NOMO-1 treated with DMSO at 0.1 percent for 48 hours (cell line): Measurements from ENCODE around the gene RASL12.
"Not testable (repeated sequence)": the region's sequence is repeated elsewhere in the genome, so short reads cannot be mapped to it uniquely, and the experiment has no call there.

Experiments
- DNase-seq: peaks from one replicate; lab custom pipeline; 2025; ENCODE audit not compliant: unreplicated experiment; lab: John Stamatoyannopoulos, UW

RASL12 gene

GRCh38 chr15:65076486-65077290, 8.9 kb upstream of the RASL12 start, which contains the start of gene KBTBD13:
KBTBD13 (plus strand) TSS chr15:65076746; CDS start chr15:65076816, 70 bp downstream.
- no peak for DNase-seq

- DNase-seq, result not testable (repeated sequence)
These were observed 8.0 kb upstream of the RASL12 start for GRCh38 chr15:65075607-65076395.

DNA sequence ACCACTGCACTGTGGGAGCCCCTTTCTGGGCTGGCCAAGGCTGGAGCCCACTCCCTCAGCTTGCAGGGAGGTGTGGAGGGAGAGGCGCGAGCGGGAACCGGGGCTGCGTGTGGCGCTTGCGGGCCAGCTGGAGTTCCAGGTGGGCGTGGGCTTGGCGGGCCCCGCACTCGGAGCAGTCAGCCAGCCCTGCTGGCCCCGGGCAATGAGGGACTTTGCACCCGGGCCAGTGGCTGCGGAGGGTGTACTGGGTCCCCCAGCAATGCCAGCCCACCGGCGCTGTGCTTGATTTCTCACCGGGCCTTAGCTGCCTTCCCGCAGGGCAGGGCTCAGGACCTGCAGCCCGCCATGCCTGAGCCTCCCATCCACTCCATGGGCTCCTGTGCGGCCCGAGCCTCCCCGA, 7.2 kb upstream of the RASL12 start:
- not testable (repeated sequence) for DNase-seq

- DNase-seq, result no peak
These were observed 4.8 kb upstream of the RASL12 start for GRCh38 chr15:65072617-65073016.

DNA sequence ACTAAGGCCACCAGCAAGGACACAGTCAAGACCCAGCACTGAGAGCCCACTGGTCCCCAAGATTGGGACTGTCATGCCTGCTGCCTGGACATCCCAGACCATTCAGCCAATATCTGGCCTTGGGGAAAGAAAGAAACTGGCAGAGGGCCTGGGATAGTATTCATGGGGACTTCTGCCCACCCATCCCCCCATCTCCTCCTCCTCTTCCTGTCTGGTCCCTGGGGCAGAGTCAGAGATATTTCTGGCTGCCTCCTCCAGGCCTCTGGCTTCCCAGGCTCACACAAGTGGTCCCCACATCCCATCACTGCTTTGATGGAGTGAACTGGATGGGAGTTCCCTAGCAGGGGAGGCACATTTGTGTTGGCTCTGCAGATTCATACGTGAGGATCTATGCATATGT, 4.2 kb upstream of the RASL12 start:
- DNase-seq, result no peak

- DNase-seq, result no peak
These were observed 3.6 kb upstream of the RASL12 start for GRCh38 chr15:65071381-65071811.

GRCh38 chr15:65069779-65070546, 2.2 kb upstream of the RASL12 start:
- no peak for DNase-seq

DNA sequence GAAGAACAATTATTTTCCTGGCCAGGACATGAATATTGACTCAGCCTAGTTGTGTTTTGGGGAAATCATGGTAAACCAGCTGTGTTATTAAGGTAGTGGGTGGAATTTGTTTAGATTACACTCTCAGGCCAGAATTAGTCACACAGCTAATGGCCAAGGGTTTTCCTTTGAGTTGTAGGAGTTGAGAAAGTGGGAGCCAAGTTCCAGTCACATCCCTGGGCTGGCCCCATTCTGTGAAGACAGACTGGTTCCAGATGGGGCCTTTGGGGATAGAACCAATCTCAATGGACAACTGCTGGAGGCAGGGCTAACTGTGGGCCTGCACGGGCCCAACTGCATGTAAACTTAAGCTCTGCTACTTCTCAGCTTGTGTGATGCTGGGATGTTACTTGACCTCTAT, 1.4 kb upstream of the RASL12 start:
- no peak for DNase-seq

DNA sequence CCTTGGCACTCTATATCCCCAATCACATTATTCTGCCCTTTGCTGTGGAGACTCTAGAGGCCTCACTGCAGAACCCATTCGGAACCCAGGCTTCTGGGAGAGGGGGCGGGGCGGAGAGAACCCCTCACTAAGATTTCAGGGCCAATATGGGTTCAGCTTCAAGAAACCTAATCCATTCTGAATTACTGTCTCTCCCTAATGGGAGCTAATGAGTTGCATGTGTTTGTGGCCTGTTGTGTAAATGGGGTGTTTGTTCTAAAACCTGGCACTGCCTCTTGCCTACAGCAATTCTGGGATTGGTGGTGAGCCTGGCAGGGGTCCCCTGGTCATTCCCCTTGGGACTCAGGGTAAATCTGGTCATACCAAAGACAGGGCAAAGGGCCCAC, 605 bp upstream of the RASL12 start:
- no peak for DNase-seq

DNA sequence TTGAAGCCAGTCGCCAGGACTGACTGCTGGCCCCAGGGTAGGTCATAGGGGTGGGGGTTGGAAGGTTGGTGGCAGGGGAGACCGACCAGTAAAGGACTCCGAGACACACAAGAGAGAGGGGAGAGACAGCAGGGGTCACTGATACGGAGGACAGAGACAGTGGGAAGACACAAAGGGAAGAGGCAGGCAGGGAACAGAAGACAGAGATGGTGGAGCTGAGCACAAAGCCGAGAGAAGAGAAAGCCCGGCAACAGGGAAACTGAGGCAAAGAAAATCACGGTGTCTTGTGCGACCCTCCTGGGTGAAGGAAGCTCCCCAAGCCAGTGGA, 510 bp downstream of the RASL12 start:
- DNase-seq, result no peak

DNA sequence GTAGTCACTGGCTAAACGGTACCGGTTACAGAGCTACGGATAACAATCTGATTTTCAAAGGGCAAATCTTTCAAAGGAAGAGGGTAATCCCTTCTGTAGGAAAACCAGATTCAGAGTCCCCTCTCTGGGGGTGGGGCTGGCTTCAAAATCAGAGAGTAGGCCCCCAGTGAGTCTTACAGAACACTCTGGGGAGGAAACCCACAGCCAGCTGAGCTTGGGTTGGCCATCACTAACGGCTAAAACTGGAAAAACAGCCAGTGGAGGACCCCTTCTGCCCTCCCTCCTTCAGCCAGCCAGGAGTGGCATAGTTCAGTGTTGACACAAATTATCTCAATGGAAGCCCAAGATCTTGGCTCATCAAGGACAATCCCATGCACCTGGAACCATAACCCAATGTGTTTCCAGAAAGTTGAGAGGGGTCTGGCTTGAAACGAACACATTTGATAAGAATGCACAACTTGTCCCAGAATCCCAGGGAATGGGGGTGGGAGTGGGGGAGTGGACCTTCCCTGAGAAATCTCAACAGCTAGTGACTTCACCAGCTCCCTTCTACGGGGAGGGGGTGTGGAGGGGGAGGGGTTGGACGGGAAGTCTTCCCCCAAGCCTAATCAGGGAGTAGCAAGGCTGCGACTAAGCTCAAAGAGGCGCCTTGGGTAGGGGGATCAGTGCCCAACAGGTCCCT, 1.0 kb downstream of the RASL12 start:
- DNase-seq, result no peak

DNA sequence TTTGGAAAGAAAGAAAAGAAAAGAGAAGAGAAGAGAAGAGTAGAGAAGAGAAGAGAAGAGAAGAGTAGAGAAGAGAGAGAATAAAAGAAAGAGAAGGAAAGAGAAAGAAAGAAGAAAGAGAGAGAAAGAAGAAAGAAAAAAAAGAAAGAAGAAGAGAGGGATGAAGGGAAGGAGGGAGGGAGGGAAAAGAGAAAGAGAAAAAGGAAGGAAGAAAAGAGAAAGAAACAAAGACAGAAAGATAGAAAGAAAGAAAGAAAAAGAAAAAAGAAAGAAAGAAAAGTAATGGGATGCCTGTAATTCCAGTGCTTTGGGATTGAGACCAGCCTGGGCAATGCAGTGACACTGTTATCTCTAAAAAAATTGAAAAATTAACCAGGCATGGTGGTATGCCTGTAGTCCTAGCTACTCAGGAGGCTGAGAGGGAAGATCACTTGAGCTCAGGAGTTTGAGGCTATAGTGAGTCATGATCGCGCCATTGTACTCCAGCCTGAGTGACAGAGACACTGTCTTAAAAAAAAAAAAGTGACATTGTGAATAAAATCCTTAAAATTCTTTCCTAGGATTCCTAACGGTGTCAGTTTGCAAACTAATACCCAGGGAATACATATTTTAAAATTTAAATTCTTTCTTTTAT, 1.7 kb downstream of the RASL12 start:
- no peak for DNase-seq

DNA sequence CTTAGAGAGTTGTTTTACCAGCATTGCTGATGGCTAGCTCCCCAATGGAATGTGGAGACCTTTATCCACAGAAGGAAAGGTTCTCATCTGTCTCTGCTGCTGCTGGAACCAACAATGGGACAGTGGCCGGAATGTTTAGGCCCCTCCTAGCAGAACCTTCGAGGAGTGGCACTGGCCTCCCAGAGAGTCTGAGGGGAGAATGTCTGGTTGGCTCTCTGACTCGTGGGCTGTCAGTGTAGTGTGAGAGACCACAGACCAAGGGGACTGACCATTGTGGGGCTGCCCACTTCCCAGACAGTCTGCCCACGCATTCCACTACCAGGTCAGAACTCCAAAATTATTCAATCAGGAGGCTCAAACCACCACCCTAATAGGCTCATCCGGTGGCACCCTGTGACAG, 5.1 kb downstream of the RASL12 start:
- DNase-seq, result no peak

DNA sequence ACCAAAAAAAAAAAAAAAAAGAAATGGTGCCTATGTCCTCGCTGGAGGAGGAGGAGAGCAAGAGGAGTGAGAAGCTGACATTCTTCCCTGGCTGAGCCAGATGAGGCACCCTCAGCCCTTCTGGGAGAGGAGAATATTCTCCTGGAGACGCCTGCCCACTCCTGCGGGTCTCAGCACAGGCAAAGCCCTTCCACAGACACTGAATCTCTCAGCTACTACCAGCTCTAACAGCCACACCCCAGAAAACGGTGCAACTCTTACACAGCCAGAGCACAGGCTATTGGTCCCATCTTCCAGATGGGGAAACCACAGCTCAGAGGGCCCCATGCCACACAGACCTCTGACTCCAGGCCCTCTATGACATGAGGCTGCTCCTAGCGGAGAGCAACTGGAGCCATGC, 5.7 kb downstream of the RASL12 start:
- no peak for DNase-seq

- no peak for DNase-seq
These were observed 7.0 kb downstream of the RASL12 start for GRCh38 chr15:65060641-65061397.

DNA sequence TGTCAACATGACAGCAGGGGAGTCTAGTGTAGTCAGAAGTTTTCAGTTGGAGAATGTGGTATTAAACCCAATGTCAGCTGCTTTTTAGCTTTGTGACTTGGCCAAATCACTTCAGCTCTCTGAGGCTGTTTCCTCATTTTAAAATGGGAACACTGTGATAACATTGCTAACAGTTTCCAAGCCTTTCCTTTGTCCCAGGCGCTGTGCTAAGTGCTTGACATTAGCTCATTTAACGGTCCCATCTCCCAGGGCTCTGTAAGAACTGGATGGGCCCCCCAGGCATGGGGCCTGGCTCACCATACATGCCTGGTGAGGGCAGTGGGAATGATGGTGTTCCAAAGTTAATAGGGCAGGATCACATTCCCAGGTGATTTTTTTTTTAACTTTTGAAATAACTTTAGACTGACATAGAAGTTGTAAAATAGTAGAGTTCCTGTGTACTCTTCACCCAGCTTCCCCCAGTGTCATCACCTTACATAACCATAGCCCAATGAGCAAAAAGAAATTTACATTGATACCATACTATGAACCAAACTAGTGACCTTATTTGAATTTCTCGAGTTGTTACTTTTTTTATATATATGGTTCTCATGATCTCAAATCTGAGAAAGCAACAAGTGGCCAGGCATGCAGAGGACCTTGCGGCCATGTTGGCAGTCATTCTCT, 7.7 kb downstream of the RASL12 start:
- no peak for DNase-seq

DNA sequence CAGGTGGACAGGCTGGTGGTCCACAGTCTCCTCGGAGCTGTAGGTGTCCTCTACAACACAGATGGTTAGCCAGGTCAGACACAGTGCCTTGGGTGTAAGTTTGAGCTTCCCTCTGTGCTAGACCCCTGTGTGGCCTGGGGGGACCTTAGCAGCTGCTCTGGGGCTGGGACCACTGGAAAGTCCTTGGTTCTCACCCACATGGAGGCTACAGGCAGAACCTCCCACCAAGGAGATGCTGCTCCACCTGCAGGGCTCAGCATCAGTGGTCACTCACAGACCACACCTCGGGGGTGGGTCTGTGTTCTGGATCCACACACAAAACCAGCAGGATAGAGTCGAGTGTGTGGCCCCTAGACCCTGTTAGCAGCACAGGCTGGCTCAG, 8.4 kb downstream of the RASL12 start:
- no peak for DNase-seq

GRCh38 chr15:65058394-65059368, 9.1 kb downstream of the RASL12 start:
- DNase-seq, result no peak
